HFF-Myc (cell line): Measurements from ENCODE around the gene TNFRSF25.

ENCODE experiments used
- DNase-seq: peaks from one replicate; pipeline ENCODE4 v3.0.0-alpha.2; 2011; ENCODE audit warnings: low read depth; ENCODE audit errors: extremely low read depth
- H3K4me3 ChIP-seq: replicated peaks from 2 replicates; pipeline ENCODE4 v1.5.1; 2011; ENCODE audit warnings: low read depth, mild to moderate bottlenecking, control low read depth, low read length
- TF ChIP-seq, protein P1 (sequence below): IDR thresholded peaks from 2 replicates; pipeline ENCODE4 v1.5.1; 2012; ENCODE audit warnings: mild to moderate bottlenecking, low read depth, low read length, control low read depth; ENCODE audit errors: missing control alignments

The TNFRSF25 gene, protein sequence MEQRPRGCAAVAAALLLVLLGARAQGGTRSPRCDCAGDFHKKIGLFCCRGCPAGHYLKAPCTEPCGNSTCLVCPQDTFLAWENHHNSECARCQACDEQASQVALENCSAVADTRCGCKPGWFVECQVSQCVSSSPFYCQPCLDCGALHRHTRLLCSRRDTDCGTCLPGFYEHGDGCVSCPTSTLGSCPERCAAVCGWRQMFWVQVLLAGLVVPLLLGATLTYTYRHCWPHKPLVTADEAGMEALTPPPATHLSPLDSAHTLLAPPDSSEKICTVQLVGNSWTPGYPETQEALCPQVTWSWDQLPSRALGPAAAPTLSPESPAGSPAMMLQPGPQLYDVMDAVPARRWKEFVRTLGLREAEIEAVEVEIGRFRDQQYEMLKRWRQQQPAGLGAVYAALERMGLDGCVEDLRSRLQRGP

DNA sequence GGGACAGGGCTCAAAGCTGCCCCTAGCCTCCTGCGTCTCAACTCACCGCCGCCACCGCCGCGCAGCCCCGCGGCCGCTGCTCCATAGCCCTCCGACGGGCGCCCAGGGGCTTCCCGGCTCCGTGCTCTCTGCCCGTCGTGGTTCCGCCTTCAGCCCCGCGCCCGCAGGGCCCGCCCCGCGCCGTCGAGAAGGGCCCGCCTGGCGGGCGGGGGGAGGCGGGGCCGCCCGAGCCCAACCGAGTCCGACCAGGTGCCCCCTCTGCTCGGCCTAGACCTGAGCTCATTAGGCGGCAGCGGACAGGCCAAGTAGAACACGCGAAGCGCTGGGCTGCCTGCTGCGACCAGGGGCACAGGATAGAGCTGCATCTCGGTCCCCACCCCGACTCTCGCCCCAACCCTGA is at the start of gene TNFRSF25:
TNFRSF25 (minus strand) TSS at position 151 of the 400 bp plus-strand sequence; CDS start at position 85, 66 bp downstream.
- DNase-seq, result no peak
- TF ChIP-seq, protein P1, sequence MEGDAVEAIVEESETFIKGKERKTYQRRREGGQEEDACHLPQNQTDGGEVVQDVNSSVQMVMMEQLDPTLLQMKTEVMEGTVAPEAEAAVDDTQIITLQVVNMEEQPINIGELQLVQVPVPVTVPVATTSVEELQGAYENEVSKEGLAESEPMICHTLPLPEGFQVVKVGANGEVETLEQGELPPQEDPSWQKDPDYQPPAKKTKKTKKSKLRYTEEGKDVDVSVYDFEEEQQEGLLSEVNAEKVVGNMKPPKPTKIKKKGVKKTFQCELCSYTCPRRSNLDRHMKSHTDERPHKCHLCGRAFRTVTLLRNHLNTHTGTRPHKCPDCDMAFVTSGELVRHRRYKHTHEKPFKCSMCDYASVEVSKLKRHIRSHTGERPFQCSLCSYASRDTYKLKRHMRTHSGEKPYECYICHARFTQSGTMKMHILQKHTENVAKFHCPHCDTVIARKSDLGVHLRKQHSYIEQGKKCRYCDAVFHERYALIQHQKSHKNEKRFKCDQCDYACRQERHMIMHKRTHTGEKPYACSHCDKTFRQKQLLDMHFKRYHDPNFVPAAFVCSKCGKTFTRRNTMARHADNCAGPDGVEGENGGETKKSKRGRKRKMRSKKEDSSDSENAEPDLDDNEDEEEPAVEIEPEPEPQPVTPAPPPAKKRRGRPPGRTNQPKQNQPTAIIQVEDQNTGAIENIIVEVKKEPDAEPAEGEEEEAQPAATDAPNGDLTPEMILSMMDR, result no peak
- no peak within 1 kb of the TSS for H3K4me3 ChIP-seq

DNA sequence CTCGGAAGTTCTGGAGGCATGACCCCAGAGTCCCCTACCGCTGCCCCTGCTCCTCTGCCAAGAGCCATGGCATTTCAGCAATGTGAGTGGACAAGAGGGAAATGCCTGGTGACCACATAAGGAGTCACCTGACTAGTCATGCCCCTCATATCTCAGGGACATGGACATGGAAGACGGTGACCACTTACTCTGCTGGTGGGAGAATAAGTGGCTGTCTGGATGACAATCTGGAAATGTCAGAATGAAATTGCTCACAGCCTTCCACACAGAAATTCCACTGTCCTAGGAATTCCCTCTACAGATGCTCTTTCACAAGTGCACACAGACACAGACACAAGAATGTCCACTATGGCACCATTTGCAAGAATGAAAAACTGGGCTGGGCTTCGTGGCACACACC is 49.8 kb upstream of the TNFRSF25 start:
- no peak for DNase-seq
- TF ChIP-seq, protein P1, result no peak
- no peak overlapping the region for H3K4me3 ChIP-seq

DNA sequence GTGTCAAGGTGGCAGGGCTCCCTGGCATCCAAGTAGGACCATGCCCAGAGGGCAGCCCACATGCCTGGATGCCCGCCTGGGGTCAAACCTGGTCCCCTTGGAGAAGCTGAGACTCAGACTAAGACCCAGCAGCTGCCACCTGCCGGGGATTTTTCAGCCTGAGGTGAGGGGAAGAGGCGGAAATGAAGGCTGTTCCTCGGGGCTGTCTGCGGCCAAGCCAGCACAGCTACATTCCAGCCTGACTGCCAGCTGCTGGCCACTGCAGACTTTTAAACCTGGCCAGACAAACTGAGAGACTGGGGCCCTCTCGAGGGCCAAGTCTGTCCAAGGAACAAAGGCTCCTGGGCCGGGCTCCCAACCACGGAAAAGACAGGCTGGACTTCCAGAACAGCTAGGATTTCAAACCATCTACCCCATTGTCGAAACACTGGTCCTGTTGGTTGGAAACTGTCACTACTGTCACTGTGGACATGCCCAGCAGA is 47.4 kb upstream of the TNFRSF25 start:
- H3K4me3 ChIP-seq, result no peak overlapping the region
- TF ChIP-seq, protein P1, result no peak
- DNase-seq, result no peak

DNA sequence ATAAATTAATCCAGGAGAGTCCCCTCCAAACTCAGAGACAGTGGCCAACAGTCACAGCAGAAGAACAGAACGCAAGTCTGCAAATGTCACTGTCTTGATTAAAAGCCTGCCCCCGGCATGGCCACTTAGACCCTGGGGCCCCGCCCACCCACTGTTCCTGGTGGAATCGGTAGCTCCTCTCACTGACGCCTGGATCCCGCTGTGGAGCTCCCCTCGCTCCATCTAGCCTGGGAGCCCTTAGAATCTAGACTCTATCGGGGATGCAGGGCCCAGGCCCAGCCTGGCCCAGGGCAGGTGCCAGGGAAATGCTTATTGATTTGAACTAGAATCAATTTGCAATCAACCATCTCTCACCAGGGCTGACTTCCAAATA is 46.9 kb upstream of the TNFRSF25 start:
- H3K4me3 ChIP-seq, result no peak overlapping the region
- TF ChIP-seq, protein P1, result no peak
- DNase-seq, result no peak

DNA sequence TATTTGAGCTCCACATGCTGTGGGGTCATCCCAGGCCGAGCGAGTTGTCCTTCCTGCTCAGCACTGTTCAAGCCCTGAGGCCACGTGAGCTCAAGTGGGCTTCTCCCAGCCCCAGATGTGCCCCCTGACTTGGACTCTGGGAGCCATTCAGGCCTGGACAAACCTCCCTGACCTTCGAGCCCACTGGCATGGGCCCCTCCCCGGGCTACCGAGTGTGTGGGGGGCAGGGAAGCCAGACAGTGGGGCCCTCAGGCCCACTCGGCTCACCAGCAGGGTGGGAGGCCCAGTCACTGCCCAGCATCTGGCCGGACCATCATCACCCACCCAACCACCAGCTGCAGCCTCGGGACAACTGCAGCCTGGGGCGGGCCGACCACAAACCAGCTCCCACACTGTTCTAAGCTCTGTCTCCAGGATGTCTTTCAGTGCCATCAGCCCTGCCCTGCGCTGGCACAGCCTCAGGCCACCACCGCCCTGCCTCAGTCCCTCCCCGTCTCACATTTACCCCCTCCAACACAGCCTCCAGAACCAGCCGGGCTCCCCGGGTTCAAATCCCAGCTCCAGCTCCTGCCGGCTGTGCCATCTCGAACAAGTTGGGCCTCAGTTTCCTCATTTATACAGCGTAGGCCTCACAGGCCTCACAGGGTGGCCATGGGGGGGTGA is 46.4 kb upstream of the TNFRSF25 start:
- no peak overlapping the region for H3K4me3 ChIP-seq
- DNase-seq, result no peak
- TF ChIP-seq, protein P1, result no peak

DNA sequence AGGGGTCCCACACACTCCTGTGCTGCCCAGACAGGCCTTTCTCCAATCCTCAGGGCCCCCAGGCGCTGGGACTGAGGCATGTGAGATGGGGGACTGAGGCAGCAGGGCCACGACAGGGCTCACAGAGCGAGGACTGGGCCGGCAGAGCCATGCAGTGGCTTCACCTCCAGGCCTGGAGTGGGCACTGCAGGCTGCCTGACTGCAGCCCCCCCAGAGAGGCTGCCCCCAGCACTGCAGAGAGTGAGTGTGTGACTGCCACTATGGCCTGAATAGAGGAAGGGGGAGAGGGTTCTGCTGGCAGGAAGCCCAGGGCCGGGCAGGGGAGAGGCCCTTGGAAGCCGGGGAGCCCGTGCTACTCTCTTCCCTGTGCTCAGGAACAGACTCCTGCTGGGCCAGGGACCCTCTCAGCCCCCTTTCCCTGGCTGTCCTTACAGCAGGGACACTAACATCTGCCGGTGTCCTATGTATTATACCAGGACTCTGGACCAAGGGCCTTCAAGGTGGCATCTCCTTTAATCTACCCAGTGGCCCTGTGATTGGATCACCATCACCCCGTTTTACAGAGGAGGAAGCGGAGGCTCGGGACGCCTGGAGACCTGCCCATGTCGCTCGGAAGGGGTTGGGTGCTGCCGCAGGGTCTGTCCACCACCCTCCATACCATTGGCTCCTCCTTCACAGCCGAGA is 45.7 kb upstream of the TNFRSF25 start:
- TF ChIP-seq, protein P1, result no peak
- H3K4me3 ChIP-seq, result no peak overlapping the region
- DNase-seq, result no peak
